Hindlimb muscle (tissue), 1 donor: Measurements from ENCODE around the gene CHMP4B. TPM values are rescaled to one million over a fixed set of nuclear protein-coding genes. Genes with fewer than 3 reads are reported as not detected.

ENCODE experiments used
- DNase-seq: peaks from one replicate; pipeline ENCODE4 v3.0.0-alpha.2; 2013
- polyA plus RNA-seq: library from polyadenylated mRNA; unstranded; fragments of 120-200 nt; gene quantifications from one replicate; pipeline ENCODE4 v1.2.1, GENCODE V29; 2013; ENCODE audit not compliant: insufficient read length

CHMP4B gene, protein sequence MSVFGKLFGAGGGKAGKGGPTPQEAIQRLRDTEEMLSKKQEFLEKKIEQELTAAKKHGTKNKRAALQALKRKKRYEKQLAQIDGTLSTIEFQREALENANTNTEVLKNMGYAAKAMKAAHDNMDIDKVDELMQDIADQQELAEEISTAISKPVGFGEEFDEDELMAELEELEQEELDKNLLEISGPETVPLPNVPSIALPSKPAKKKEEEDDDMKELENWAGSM
- 69.6 TPM for polyA plus RNA-seq

DNA sequence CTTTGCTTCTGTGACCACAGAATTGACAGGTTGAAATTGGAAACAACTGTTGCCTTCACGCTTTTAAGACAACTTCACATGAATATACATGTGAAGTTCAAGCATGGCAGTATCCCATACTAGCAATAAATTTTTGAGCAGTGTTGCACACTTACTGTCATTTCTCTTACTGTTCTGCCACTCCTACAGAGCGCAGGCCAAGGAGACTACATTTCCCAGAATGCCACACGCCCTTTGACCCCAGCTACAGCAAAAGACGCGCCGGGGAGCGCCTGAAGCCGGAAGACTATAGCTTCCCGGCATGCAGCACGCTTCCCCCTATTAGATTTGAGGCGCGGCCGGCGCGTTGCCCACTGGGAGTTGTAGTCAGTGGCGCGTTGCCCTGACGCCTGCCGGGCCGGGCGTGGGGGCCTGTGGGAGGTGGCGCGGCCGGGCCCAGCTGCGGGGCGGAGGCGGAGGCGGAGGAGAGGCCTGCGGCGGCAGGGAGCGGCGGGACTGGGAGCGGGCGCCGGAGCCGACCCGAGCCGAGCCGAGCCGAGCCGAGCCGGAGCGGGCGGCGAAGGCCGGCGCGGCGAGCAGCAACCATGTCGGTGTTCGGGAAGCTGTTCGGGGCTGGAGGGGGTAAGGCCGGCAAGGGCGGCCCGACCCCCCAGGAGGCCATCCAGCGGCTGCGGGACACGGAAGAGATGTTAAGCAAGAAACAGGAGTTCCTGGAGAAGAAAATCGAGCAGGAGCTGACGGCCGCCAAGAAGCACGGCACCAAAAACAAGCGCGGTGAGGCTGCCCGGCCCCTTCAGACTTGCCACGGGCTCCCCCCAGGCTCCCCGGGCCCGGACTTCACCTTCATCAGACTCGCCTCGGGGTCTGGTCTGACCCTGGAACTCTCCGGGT, at the start of gene CHMP4B:
Gene CHMP4B, plus strand, starts transcription at position 464 of the 891 bp plus-strand sequence. Its CDS starts 121 bp downstream, at position 585.
- DNase-seq: peak; percentile 99

DNA sequence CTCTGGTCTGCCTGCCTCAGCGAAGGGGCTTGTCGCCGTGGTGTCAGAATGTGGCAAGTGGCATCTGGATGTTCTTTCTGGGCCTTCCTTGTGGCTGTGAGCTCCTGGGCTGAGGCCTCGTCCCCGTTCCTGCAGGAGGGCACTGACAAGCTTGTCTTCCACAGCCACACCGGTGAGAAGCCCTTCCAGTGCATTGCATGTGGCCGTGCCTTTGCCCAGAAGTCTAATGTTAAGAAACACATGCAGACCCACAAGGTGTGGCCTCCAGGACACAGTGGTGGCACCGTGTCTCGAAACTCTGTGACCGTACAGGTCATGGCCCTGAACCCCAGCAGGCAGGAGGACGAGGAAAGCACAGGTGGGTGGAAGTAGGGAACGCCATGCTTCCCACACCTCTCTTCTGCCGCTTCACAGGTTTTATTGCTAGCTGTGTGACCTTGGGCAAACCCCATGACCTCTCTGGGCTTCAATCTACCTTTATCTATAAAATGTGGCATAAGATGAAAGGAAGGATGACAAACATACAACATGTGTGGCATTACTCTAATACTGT, 49.4 kb upstream of the CHMP4B start:
- DNase-seq: no peak

DNA sequence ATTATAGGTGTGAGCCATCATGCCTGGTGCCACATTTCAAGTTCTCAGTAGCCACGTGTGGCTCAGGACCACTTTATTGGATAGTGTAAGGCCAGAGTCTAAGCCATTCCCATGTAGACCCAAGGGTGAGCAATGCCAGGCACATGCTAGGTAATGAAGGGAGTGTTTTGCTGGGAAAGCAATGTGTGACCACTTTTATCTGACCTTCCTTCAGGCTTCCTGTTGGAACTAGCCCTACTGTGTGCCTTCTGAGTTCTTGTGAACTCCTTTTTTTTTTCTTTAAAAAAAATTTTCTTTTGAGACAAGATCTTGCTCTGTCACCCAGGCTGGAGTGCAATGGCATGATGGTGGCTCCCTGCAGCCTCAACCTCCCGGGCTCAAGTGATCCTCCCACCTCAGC, 46.0 kb upstream of the CHMP4B start:
- no peak for DNase-seq

DNA sequence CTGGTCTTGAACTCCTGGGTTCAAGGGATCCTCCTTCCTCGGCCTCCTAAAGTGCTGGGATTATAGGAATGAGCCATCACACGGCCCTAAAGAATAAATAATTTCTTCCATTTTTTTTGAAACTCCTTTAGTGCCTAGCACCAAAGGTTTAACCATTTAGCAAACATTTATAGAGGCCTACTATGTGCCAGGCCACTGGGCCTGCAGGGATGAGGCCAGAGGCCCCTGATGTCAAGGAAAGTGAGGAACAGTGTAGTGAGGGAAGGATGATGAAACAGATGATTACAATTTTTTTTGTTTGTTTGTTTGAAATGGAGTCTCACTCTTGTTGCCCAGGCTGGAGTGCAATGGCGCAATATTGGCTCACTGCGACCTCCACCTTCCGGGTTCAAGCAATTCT, 45.6 kb upstream of the CHMP4B start:
- no peak for DNase-seq

DNA sequence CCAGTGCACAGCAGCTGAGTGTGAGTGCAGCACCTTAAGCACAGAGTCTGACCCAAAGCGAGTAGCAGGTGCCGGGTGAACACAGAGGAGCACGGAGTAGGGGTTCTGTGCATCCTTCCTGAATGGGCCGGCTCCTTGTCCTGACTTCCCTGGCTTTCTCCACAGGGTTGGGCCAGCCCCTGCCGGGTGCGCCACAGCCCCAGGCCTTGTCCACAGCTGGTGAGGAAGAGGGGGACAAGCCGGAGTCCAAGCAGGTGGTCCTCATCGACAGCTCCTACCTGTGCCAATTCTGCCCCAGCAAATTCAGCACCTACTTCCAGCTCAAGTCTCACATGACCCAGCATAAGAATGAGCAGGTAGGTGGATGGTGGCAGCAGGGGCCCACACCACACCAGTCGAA, 44.5 kb upstream of the CHMP4B start:
- no peak for DNase-seq

DNA sequence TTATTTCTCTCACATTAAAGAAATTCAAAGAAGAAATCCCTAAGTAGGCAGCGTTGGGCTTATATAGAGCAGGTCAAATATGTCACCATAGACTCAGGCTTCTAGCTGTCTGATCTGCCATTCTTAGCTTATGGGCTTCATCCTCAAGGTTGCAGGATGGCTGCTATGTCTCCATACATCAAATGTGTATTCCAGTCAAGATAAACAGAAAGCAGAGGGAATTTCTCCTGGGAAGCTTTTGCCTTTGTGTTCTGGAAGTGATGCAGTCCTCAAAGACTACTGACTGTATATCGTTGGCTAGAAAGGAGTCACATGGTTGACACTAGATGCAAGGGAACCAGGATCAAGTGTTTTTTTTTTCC, 43.4 kb upstream of the CHMP4B start:
- DNase-seq: no peak

DNA sequence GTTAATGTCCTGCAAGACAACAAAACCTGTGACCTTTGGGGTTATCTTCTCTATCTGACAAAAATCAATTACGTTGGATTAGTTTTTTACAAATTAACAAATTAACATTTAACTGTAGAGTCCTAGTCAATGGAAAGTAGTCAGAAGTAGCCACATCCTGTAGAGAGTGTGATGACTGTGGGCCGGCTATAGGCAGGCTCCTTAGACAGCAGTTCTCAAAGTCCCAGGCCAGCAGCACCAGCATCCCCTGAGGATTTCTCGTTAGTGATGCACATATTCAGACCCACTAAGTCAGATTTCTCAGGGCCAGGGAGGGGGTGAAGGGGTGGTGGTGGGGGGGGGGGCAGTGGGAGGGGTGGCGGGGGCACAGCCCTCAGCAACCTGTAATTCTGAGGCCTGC, 42.1 kb upstream of the CHMP4B start:
- no peak for DNase-seq

DNA sequence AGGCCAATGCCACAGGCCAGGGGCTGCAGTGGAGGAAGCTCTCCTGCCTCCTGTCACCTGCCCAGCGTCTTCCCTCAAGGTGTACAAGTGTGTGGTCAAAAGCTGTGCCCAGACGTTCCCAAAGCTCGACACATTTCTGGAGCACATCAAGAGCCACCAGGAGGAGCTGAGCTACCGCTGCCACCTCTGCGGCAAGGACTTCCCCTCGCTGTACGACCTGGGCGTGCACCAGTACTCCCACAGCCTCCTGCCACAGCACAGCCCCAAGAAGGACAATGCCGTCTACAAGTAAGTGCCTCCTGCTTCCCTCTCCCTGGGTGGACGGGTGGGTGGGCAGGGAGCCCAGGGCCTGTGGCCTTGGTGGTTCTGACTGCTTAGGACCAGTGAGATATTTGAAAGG, 41.1 kb upstream of the CHMP4B start:
- DNase-seq: no peak

DNA sequence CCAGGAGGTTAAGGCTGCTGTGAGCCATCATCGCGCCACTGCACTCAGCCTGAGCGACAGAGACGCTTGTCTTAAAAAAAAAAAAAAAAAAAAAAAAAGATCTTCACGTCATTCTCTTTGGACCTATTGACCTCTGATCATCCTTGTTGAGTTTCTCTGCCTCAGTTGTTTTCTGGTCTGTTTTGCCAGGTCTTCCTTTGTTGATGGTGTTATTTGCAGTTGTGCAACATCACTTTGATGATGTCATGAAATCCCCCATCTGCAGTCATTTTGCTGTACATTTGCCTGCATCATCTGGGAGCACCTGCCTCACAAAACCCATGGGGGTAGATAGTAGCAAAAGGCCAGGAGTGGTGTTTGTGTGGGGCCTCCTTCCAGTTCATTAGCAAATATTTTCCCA, 39.2 kb upstream of the CHMP4B start:
- no peak for DNase-seq

DNA sequence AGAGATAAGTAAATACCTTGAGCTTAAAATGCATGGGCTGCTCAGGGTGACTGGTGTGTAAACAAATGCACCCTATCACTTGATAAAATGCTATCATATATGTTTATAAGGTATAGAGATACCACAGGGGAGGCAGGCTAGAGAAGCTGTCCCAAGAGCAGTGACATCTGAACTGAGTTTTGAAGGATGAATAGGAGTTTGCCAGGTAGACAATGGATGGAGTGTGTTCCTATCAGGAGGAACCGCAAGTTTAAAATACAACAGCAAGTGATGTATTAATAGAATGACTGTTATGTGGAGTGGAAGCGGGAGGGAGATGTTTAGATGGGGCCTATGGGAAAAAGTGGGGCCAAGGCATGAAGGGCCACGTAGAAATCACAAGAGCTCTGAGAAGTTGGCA, 38.7 kb upstream of the CHMP4B start:
- no peak for DNase-seq

DNA sequence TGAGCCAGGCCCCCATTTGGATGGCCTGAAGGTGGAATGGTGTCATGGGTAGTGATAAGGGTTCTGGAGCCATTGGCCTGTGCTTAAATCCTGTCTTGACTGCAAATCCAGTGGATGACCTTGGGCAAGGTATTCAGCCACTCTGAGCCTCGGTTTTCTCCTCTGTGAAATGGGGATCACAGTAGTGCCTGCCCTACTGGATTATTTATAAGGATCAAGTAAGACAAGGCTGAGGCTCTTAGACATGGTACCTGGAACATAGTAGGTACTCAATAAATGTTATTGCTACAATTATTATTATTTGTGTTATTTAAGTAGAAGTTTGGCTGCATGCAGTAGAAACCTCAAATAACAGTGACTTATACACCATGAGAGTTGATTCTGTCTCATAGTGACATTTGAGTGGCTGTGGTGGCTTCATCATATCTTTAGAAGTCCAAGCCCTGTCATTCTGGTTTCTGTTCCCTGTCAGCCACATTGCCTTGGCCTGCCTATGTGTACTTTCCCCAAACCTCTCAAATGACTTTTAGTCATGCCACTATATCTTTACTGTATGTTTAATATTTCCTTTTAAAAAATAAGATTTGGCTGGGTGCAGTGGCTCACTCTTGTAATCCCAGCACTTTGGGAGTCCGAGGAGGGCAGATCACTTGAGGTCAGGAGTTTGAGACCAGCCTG, 37.6 kb upstream of the CHMP4B start:
- no peak for DNase-seq

DNA sequence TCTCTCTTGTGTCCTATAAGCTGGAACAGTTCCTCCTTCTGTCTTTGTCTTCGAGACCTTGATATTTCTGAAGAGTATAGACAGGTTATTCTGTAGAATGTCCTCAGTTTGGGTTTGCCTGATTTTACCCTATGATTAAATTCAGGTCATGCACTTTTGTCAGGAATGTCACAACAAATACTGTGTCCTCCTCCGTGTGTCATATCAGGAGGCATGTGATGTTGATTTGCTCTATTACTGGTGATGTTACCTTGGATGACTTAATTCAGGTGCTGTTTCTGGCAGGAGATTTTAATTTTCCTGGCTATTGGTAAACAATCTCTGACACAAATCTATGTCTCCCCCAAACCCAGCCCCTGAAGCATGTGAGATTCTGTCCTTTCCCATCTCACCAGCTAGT, 33.3 kb upstream of the CHMP4B start:
- DNase-seq: no peak

DNA sequence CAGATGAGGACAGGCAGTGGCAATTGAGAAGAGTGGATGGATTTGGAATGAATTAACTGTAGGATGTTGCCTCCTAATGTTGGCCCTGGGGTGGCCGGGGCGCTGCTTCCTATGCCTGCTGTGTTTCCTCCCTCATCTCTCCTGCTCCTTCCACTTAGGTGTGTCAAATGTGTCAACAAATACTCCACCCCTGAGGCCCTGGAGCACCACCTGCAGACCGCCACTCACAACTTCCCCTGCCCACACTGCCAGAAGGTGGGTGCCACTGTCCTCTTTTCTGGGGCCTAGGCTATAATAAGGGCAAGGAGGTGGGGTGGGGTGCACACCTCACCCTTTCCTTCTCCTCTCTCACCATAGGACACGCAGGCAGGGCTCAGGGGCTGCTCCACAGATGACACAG, 30.0 kb upstream of the CHMP4B start:
- DNase-seq: no peak

DNA sequence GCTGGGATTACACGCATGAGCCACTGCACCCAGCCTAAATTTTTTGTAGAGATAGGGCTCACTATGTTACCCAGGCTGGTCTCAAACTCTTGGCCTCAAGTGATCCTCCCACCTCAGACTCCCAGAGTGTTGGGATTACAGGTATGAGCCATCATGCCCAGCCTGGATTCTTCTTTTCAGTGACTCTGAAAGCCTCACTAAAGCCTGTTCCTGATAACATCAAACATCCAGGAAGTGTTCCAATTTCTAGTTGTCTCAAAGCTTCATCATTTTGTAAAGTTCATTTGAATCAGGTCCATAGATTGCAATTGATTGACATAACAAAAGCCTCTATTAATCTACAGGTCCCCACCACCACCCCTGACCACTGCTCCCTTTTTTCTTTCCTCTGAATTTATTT, 29.2 kb upstream of the CHMP4B start:
- DNase-seq: no peak

DNA sequence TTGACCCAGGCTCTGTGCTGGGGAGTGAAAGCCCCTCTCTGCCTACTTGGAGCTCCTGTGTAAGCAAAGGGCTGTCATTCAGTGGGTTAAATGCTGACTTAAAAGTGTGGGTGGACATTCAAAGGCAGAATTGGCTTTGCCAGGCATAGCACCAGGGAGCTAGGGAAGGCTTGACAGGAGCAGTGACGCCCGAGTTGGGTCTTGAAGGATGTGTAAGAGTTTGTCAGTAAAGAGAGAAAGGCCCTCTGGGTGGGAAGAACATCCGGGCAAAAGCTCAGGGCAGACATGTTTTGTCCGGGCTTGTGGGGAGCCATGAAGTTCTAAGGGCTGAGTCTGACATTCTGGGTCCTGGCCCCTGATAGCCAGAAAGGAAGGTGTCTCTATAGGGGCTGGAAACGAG, 27.9 kb upstream of the CHMP4B start:
- DNase-seq: no peak

DNA sequence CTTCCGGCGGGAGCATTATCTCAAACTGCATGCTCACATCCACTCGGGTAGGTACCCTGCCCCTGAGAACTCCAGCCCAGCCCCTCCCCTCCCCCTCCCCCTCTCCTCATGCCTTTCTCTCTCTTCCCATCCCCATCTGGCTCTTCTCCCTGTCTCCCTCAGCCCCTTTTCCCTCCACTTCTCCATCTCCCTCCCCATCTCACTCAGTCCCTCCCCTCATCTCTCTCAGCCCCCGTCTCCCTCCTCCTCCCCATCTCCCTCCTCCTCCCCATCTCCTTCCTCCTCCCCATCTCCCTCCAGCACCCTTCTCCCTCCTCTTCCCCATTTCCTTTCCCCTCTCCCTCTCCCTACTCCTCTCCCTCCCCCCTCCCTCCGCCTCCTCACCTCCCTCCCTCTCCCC, 27.3 kb upstream of the CHMP4B start:
- DNase-seq: no peak

DNA sequence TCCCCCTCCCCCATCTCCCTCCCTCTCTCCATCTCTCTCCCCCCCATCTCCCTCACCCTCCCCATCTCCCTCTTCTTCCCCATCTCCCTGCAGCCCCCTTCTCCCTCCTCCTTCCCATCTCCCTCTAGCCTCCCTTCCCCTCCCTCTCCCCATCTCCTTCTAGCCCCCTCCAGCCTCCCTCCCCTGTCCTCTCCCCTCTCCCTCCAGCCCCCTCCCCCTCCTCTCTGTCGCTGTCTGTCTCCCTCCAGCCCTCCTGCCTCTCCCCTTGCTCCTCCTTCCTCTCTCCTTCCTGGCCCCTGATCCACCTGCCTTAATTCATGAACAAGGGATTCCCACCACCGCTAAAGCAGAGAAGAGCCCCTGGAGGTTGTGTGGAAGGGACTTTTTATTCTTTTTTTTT, 26.9 kb upstream of the CHMP4B start:
- DNase-seq: no peak

DNA sequence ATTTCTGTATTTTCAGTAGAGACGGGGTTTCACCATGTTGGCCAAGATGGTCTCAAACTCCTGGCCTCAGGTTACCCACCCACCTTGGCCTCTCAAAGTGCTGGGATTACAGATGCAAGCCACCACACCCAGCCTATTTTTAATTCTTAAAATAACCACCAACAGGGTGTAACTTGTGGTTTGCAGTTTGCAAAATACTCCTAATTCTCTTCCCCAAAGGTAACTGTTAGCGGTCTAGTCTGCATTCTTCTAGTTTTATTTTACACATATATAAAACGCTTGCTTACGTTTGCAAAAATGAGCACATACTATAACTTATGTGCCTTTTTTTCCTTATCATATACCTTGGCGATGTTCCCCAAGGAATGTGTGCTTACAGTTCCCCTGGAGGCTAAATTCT, 25.6 kb upstream of the CHMP4B start:
- DNase-seq: no peak

DNA sequence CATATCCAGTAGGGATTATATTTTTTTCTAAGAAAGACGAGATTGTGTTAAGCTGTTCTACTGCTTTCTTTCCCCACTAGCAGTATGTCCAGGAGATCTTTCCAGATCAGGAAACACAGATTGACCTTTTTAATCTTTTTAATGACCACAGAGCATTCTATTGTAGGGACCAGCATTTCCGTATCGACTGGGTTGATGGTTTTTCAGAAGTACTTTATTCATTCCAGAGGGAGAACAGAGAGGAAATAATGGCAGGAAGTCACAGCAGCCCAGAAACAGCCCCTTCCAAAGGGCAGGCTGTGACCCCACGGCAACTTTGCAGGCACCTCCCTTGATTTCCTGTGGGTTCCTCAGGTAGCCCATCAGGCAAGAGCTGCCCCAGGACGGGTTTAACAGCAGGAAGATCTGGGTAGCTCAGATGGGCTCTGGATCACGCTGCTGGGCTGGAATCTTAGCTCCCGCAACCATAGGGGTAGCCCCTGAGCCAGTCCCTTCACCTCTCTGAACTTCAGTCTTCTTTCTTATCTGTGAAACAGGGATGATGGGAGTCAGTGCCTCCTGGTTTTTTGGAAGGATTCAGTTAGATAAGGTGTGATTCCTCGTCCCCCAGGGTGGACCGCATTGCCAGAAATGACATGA, 23.8 kb upstream of the CHMP4B start:
- no peak for DNase-seq

DNA sequence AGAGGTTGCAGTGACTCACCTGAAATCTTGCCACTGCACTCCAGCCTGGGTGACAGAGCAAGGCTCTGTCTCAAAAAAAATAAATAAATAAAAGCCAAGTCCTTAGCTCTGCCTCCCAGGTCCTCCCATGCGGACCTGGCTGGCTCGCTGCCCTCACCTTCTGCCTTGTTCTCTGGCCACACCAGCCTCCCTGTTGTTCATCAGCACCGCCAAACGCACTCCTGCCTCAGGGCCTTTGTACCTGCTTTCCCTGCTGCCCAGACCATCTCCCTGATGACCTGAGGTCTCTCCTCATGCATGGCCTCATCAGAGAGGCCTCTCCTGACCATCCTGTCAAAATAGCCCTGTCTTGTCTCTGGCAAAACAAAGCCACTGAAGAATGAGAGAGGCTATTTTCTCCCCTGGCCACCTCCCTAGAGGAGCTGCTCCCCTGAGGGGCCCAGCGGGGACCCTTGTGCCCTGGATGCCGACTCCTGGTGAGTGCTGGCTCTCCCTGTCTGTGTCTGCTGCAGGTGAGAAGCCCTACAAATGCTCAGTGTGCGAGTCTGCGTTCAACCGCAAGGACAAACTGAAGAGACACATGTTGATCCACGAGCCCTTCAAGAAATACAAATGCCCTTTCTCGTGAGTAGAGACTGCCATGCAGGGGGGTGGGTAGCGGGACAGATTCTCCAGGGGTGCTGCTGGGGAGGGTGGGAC, 22.6 kb upstream of the CHMP4B start:
- DNase-seq: no peak

DNA sequence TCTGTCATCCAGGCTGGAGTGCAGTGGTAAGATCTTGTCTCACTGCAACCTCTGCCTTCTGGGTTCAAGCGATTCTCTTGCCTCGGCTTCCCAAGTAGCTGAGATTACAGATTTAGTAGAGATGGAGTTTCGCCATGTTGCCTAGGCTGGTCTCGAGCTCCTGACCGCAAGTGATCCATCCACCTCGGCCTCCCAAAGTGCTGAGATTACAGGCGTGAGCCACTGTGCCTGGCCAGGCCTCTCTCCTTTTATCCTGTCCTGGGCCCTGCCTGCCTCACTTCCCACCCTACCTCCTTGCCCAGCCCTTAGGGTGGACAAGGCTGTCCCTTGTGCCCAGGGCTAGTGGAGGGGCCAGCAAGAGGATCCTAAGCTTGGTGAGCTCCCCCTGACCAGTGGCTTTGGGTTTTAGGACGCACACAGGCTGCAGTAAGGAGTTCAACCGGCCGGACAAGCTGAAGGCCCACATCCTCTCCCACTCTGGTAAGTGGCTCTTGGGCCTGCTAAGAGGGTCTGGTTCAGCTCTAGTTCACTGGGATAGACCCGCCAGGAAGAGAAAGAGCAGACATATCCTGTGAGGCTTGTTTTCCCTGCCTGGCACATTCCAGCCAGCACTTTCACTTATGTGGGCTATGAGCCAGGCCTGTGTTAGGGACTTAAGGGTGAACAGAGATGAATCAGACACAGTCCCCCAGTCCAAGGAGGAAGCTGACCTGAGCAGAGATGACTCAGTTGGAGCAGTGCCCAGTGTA, 21.9 kb upstream of the CHMP4B start:
- no peak for DNase-seq

DNA sequence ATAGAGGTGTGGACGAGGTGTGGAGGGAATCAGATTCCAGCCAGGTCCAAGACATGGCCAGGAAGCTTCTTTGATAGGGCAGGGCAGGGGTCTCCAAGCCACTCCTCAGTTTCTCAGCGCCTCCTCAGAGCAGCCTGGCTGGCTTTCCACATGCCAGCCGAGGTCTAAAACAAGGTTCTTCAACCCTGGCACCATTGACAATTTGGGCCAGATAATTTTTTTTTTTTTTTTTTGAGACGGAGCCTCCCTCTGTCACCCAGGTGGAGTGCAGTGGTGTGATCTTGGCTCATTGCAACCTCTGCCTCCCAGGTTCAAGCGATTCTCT, 21.3 kb upstream of the CHMP4B start:
- DNase-seq: no peak
